Kidney epithelial cell (primary cell): ENCODE data around the gene MYO18A. TPM values are rescaled to one million over a fixed set of nuclear protein-coding genes. Genes with fewer than 3 reads are reported as not detected.

Experiments used
- DNase-seq: peaks from one replicate; pipeline ENCODE4 v3.0.0-alpha.2; 2010; ENCODE audit warnings: low read depth
- H3K27me3 ChIP-seq: 2 replicates; pipeline ENCODE4 v1.6.0; 2011; ENCODE audit warnings: low read length; ENCODE audit not compliant: control insufficient read depth, insufficient read depth
- H3K36me3 ChIP-seq: 2 replicates; pipeline ENCODE4 v1.5.1; 2011; ENCODE audit warnings: low read length; ENCODE audit not compliant: control insufficient read depth, insufficient read depth
- H3K4me3 ChIP-seq: 2 replicates; pipeline ENCODE4 v1.5.1; 2011; ENCODE audit warnings: low read depth, mild to moderate bottlenecking, control low read depth, low read length
- total RNA-seq: library from RNA; depleted of rRNA; stranded (reverse); fragments of >200 nt; gene quantifications from 2 replicates; pipeline ENCODE4 v1.2.3, GENCODE V29; 2015
- TF ChIP-seq, protein P1 (sequence below): IDR thresholded peaks from 2 replicates; pipeline ENCODE4 v1.5.1; 2011; ENCODE audit warnings: mild to moderate bottlenecking, moderate library complexity, low read length, control low read depth, inconsistent platforms; ENCODE audit not compliant: insufficient read depth, poor library complexity, severe bottlenecking

MYO18A gene
- total RNA-seq, 1 donor from 2014 or later, result 19.8 TPM

DNA sequence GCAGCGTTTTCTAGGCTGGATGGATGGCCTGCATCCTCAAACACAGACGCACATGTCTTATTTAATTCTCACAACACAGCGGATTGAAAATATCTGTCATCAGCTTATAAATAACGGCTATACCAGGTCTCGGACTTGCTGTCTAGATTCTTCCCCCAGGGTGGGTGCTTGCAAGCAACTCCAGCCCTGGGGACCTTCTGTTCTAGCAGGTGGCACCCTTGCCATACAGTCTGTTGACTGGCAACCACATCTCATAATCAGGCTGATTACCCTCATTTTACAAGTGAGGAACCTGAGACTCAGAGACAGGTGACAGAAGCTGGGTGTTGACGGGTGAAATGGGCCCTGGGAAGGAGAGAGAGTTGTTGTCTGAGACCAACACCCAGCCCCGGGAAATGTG lies 158.1 kb downstream of the MYO18A start:
- Histone ChIP-seq H3K36me3 (no peaks in the 10 kb centered on the region), H3K4me3 (no peak overlapping the region), H3K27me3 (peaks cover 53% of the 10 kb centered on the region)
- no peak for DNase-seq
- TF ChIP-seq, protein P1, sequence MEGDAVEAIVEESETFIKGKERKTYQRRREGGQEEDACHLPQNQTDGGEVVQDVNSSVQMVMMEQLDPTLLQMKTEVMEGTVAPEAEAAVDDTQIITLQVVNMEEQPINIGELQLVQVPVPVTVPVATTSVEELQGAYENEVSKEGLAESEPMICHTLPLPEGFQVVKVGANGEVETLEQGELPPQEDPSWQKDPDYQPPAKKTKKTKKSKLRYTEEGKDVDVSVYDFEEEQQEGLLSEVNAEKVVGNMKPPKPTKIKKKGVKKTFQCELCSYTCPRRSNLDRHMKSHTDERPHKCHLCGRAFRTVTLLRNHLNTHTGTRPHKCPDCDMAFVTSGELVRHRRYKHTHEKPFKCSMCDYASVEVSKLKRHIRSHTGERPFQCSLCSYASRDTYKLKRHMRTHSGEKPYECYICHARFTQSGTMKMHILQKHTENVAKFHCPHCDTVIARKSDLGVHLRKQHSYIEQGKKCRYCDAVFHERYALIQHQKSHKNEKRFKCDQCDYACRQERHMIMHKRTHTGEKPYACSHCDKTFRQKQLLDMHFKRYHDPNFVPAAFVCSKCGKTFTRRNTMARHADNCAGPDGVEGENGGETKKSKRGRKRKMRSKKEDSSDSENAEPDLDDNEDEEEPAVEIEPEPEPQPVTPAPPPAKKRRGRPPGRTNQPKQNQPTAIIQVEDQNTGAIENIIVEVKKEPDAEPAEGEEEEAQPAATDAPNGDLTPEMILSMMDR, result no peak

DNA sequence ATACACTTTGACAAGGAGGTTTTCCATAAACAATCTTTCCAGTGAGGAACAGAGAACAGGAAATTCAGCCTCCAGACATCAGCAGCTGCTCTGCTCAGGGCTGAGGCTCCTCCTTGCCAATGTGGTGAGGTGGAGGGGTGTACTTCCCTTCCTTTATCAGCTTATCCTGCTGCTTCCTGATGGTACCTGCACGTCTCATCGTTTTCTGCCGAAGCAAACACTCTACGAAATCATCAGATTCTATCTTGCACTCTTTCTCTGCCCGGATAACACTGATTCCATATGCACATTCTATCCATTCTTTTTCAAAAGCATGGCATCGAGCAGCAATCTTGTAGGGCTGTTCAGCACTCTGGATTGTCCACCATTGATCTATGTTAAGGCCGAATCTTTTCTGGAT lies 159.0 kb downstream of the MYO18A start:
- no peak for DNase-seq
- TF ChIP-seq, protein P1, result no peak
- Histone ChIP-seq H3K4me3 (no peak overlapping the region), H3K36me3 (no peaks in the 10 kb centered on the region), H3K27me3 (peaks cover 58% of the 10 kb centered on the region)

Other genes starting within 250 kb of the MYO18A start
- 19.6 and 30.8 TPM in 2 replicates for gene PHF12, start 228.9 kb downstream of the MYO18A start, total RNA-seq
- not detected in 2 replicates for gene SEZ6, start 174.4 kb downstream of the MYO18A start, total RNA-seq
- 0.29 and 0.34 TPM in 2 replicates for gene PIPOX, start 137.3 kb downstream of the MYO18A start, total RNA-seq
- not detected in 2 replicates for gene CRYBA1, start 66.5 kb upstream of the MYO18A start, total RNA-seq
- 35.8 and 36.4 TPM in 2 replicates for gene NUFIP2, start 113.8 kb upstream of the MYO18A start, total RNA-seq
- 47.5 and 49.1 TPM in 2 replicates for gene TAOK1, start 210.0 kb upstream of the MYO18A start, total RNA-seq